H1 (cell line): ENCODE measurements around the gene PDGFB. TPM values are rescaled to one million over a fixed set of nuclear protein-coding genes. Genes with fewer than 3 reads are reported as not detected.
A peak's percentile ranks its signal among the peaks of the same experiment; 100 is the strongest.

Experiments used
- CTCF ChIA-PET: fragments of 300-600 bp; sonication (Branson Sonifier 250); formaldehyde crosslinking; loops from one replicate; lab custom pipeline; 2021; ENCODE audit not compliant: partially characterized antibody; lab: Charles Lee
- POLR2A ChIA-PET: fragments of 300-600 bp; sonication (Branson Sonifier 250); formaldehyde crosslinking; loops from one replicate; lab custom pipeline; 2021; ENCODE audit warnings: inconsistent platforms; ENCODE audit not compliant: partially characterized antibody; lab: Charles Lee
- DNase-seq, 2 experiments: peaks; one replicate each; pipeline versions ENCODE4 v3.0.0 to v3.0.0-alpha.2; 2010 to 2022; ENCODE audit warnings: low spot score in 2 of 2, low read depth in 1 of 2, mixed read lengths in 1 of 2
- FAIRE-seq: peaks from 2 replicates; lab custom pipeline; 2011; peaks lifted over from hg19 to GRCh38; lab: Jason Lieb, UNC
- H2AFZ ChIP-seq: 2 replicates; pipeline ENCODE4 v1.8.1; 2012; ENCODE audit warnings: low read length, inconsistent platforms
- H2AK5ac ChIP-seq: 2 replicates; pipeline ENCODE4 v1.6.1; 2013; ENCODE audit warnings: low read depth, low read length
- H2BK120ac ChIP-seq: replicated peaks from 2 replicates; pipeline ENCODE3; 2013; ENCODE audit warnings: low read depth, low read length, inconsistent platforms
- H2BK12ac ChIP-seq: 2 replicates; pipeline ENCODE4 v1.6.1; 2013; ENCODE audit warnings: low read depth, low read length
- H2BK15ac ChIP-seq: 2 replicates; pipeline ENCODE4 v1.6.1; 2013; ENCODE audit warnings: low read length
- H2BK20ac ChIP-seq: 2 replicates; pipeline ENCODE4 v1.6.1; 2013; ENCODE audit warnings: low read length
- H2BK5ac ChIP-seq: 2 replicates; pipeline ENCODE4 v1.6.1; 2013; ENCODE audit warnings: low read depth, low read length
- H3K14ac ChIP-seq: 2 replicates; pipeline ENCODE4 v1.6.1; 2013; ENCODE audit warnings: inconsistent platforms; ENCODE audit not compliant: insufficient read length
- H3K18ac ChIP-seq: 2 replicates; pipeline ENCODE4 v1.6.1; 2013; ENCODE audit warnings: low read length; ENCODE audit errors: extremely low read depth
- H3K23ac ChIP-seq: 2 replicates; pipeline ENCODE4 v1.6.1; 2013; ENCODE audit warnings: inconsistent platforms; ENCODE audit not compliant: insufficient read length
- H3K23me2 ChIP-seq: 2 replicates; pipeline ENCODE4 v1.6.1; 2013; ENCODE audit warnings: low read depth, low read length
- H3K27ac ChIP-seq: 2 replicates; pipeline ENCODE4 v1.6.1; 2011; ENCODE audit warnings: low read depth, low read length, inconsistent platforms
- H3K27me3 ChIP-seq, 4 experiments: replicated peaks in 1 of 4; 1 replicate in 1 of 4; 2 replicates in 3 of 4; pipeline versions ENCODE4 v1.6.1 to v1.8.1; 2011 to 2013; ENCODE audit warnings: low read length in 3 of 4, mild to moderate bottlenecking in 3 of 4, inconsistent platforms in 2 of 4, mixed read lengths in 2 of 4, moderate library complexity in 1 of 4; ENCODE audit not compliant: control insufficient read depth in 3 of 4, insufficient read depth in 3 of 4; ENCODE audit errors: extremely low read depth in 1 of 4
- H3K36me3 ChIP-seq, 4 experiments: 2 replicates each; pipeline versions ENCODE4 v1.6.1 to v1.8.1; 2011 to 2013; ENCODE audit warnings: mild to moderate bottlenecking in 4 of 4, low read length in 3 of 4, moderate library complexity in 2 of 4, control low read depth in 1 of 4, inconsistent platforms in 1 of 4; ENCODE audit not compliant: insufficient read depth in 4 of 4, control insufficient read depth in 2 of 4
- H3K4ac ChIP-seq: replicated peaks from 2 replicates; pipeline ENCODE3; 2013; ENCODE audit warnings: low read length, low read depth, mixed read lengths, inconsistent platforms; ENCODE audit not compliant: insufficient read length
- H3K4me1 ChIP-seq, 4 experiments: replicated peaks in 1 of 4; 1 replicate in 1 of 4; 2 replicates in 3 of 4; pipeline versions ENCODE4 v1.6.1 to v1.8.1; 2011 to 2013; ENCODE audit warnings: low read length in 3 of 4, inconsistent platforms in 2 of 4, mixed read lengths in 1 of 4; ENCODE audit not compliant: insufficient read depth in 4 of 4, control insufficient read depth in 3 of 4
- H3K4me2 ChIP-seq, 2 experiments: 2 replicates each; pipeline versions ENCODE4 v1.6.1 to v1.8.1; 2011 to 2013; ENCODE audit warnings: low read depth in 2 of 2, low read length in 2 of 2, control low read depth in 1 of 2, inconsistent platforms in 1 of 2, mild to moderate bottlenecking in 1 of 2; ENCODE audit not compliant: insufficient read depth in 1 of 2
- H3K4me3 ChIP-seq, 4 experiments: fragments of 200-600, 300-600 bp in 1 of 4; sonication (generic), shearing (Covaris generic), sonication (Bioruptor Twin) in 1 of 4; 2 replicates each; pipeline versions ENCODE4 v1.5.1 to v1.8.1; 2011 to 2016; ENCODE audit warnings: low read length in 4 of 4, low read depth in 3 of 4, control low read depth in 2 of 4, inconsistent platforms in 2 of 4, mild to moderate bottlenecking in 2 of 4, mixed read lengths in 1 of 4, moderate library complexity in 1 of 4; ENCODE audit not compliant: insufficient read depth in 2 of 4; ENCODE audit errors: extremely low read depth in 1 of 4
- H3K56ac ChIP-seq: replicated peaks from 2 replicates; pipeline ENCODE3; 2013; ENCODE audit warnings: low read depth, mild to moderate bottlenecking, mixed read lengths, low read length, inconsistent platforms; ENCODE audit not compliant: insufficient read length
- H3K79me1 ChIP-seq: 2 replicates; pipeline ENCODE4 v1.6.1; 2013; ENCODE audit warnings: low read depth, low read length, control low read depth
- H3K79me2 ChIP-seq, 2 experiments: 2 replicates each; pipeline versions ENCODE4 v1.6.1 to v1.8.1; 2012 to 2013; ENCODE audit warnings: low read length in 2 of 2, mild to moderate bottlenecking in 2 of 2, inconsistent platforms in 1 of 2; ENCODE audit not compliant: insufficient read depth in 2 of 2, control insufficient read depth in 1 of 2
- H3K9ac ChIP-seq, 4 experiments: replicated peaks in 1 of 4; 1 replicate in 1 of 4; 2 replicates in 3 of 4; pipeline versions ENCODE4 v1.6.1 to v1.8.1; 2011 to 2013; ENCODE audit warnings: low read depth in 3 of 4, low read length in 3 of 4, control low read depth in 2 of 4, mild to moderate bottlenecking in 2 of 4, moderate library complexity in 2 of 4, inconsistent platforms in 1 of 4; ENCODE audit errors: extremely low read depth in 1 of 4
- H3K9me3 ChIP-seq, 2 experiments: 2 replicates each; pipeline versions ENCODE4 v1.6.1 to v1.8.1; 2012 to 2013; ENCODE audit warnings: mild to moderate bottlenecking in 2 of 2, moderate library complexity in 2 of 2, control low read depth in 1 of 2, inconsistent platforms in 1 of 2, low read depth in 1 of 2, low read length in 1 of 2, mixed read lengths in 1 of 2; ENCODE audit not compliant: insufficient read depth in 2 of 2
- H4K20me1 ChIP-seq, 2 experiments: replicated peaks in 1 of 2; 2 replicates each; pipeline versions ENCODE3 to v1.8.1; 2011 to 2013; ENCODE audit warnings: inconsistent platforms in 2 of 2, low read length in 2 of 2, mild to moderate bottlenecking in 1 of 2; ENCODE audit not compliant: insufficient read depth in 2 of 2, control insufficient read depth in 1 of 2
- H4K5ac ChIP-seq: 2 replicates; pipeline ENCODE4 v1.6.1; 2013; ENCODE audit warnings: low read length, low read depth, mixed read lengths, inconsistent platforms; ENCODE audit not compliant: insufficient read length
- H4K8ac ChIP-seq: 2 replicates; pipeline ENCODE4 v1.8.0; 2013; ENCODE audit warnings: mild to moderate bottlenecking, moderate library complexity, low read length, inconsistent platforms; ENCODE audit not compliant: insufficient read depth; ENCODE audit errors: extremely low read depth
- H4K91ac ChIP-seq: replicated peaks from 2 replicates; pipeline ENCODE3; 2013; ENCODE audit warnings: low read length, mixed read lengths, inconsistent platforms; ENCODE audit not compliant: insufficient read length
- HDAC6 ChIP-seq: IDR thresholded peaks from one replicate; pipeline ENCODE4 v1.7.1; 2012; ENCODE audit warnings: low read depth, mild to moderate bottlenecking, inconsistent platforms, low read length, moderate library complexity
- KDM5A ChIP-seq: fragments of 200-600 bp; IDR thresholded peaks from 2 replicates; pipeline ENCODE4 v1.7.1; 2012; ENCODE audit warnings: mild to moderate bottlenecking, low read length, inconsistent platforms, mixed read lengths
- SIX5 ChIP-seq: IDR thresholded peaks from 2 replicates; pipeline ENCODE4 v1.6.1; 2011; ENCODE audit warnings: mild to moderate bottlenecking, low read depth, low read length
- SRF ChIP-seq: IDR thresholded peaks from 2 replicates; pipeline ENCODE4 v1.6.1; 2011; ENCODE audit warnings: mild to moderate bottlenecking, low read depth, low read length, moderate library complexity
- whole genome bisulfite sequencing, 2 experiments: shearing (Covaris generic) in 1 of 2; methylation state at CpG; one replicate each; pipeline versions ENCODE4 v1.1.6 to v1.1.7; 2013 to 2015; ENCODE audit warnings: low lambda C conversion rate in 2 of 2, mixed read lengths in 2 of 2, inconsistent platforms in 1 of 2, low coverage in 1 of 2, missing lambda C conversion rate in 1 of 2; ENCODE audit not compliant: insufficient replicate concordance in 2 of 2, insufficient coverage in 1 of 2, insufficient read length in 1 of 2; ENCODE audit errors: extremely low coverage in 1 of 2, missing lambda C conversion rate in 1 of 2; 5-methylcytosine and 5-hydroxymethylcytosine counted together
- polyA plus RNA-seq, 7 experiments: library from polyadenylated mRNA; depleted of rRNA in 3 of 7; stranded (reverse) in 5 of 7; unstranded in 2 of 7; fragments of >200 nt in 5 of 7; fragments of 200-250 nt in 2 of 7; gene quantifications; 1 replicate in 5 of 7; 2 replicates in 1 of 7; 4 replicates in 1 of 7; pipeline versions ENCODE4 v1.2.1 to v1.2.3, GENCODE V29; 2011 to 2013; ENCODE audit warnings: missing spikeins in 2 of 7, mixed read lengths in 2 of 7
- total RNA-seq: library from RNA; stranded (reverse); fragmentation: NEBNext Ultra II Directional; extraction: Animal tissue kit (Norgen Biotek cat#: 25700); gene quantifications from 2 replicates; pipeline ENCODE4 v1.2.1, GENCODE V29; 2021

The PDGFB gene
- total and polyA plus RNA-seq, 2 of the 8 experiments (the other 6 are each of a cell fraction or from before 2014, with no cell fraction given): 3.9 to 8.5 TPM

DNA sequence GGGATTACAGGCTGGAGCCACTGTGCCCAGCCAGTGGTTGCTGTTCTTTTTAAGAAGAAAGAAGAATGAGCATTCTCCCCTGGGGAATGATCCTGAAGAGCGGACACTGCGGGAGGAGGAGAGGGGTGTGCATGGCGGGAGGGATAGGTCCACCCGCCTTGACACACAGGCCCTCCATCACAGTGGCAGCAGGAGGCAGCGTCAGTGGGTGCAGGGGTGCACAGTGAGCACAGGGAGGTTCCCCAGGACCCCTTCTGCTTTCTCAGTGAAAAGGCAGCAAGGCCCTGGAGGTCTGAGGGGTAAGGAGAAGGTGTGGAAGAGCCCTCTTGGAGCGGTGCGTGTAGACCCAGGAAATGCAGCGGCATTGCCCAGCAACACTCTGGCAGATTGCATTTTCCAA lies 63.4 kb downstream of the PDGFB start:
- Histone ChIP-seq H3K4ac (no peak overlapping the region), H3K18ac (peak overlapping the region; percentile 38; the same call in 1 of the 2 replicates), H3K23me2 (no peaks in the 10 kb centered on the region), H3K9ac (no peak overlapping the region), H3K4me3 (no peak overlapping the region), H3K4me2 (no peak overlapping the region), H3K27me3 (no peaks in the 10 kb centered on the region), H4K5ac (no peak overlapping the region), H3K9me3 (peaks cover 0 to under 1% of the 10 kb centered on the region in 2 experiments; a peak in 1 of 4 replicates), H3K4me1 (peaks cover 4 to 31% (median 21%) of the 10 kb centered on the region in 4 experiments), H4K8ac (no peak overlapping the region), H3K79me1 (no peaks in the 10 kb centered on the region), H3K56ac (no peak overlapping the region), H2AK5ac (no peak overlapping the region), H2AFZ (no peak overlapping the region), H4K20me1 (no peaks in the 10 kb centered on the region), H2BK20ac (0 out of 2 replicates have a peak overlapping the region, but pooled peaks have one; percentile 53), H3K27ac (no peak overlapping the region), H3K36me3 (no peaks in the 10 kb centered on the region), H2BK15ac (peak overlapping the region; percentile 63; the same call in 1 of the 2 replicates), H2BK12ac (peak overlapping the region; percentile 70), H3K23ac (no peak overlapping the region), H3K14ac (no peak overlapping the region), H2BK120ac (no peak overlapping the region), H3K79me2 (no peaks in the 10 kb centered on the region), H4K91ac (no peak overlapping the region), H2BK5ac (no peak overlapping the region)
- ChIA-PET POLR2A (interaction anchor here (2.2 to 4.4 kb wide), 3 partner anchors 10 to 137 kb away, joined by 8 to 31 read pairs (median 19); partner anchors contain the start of gene RPL3), CTCF (interaction anchor here (1.0 to 2.7 kb wide), 3 partner anchors 8 to 128 kb away, joined by 3 to 9 read pairs (median 3); no protein-coding TSS in a partner anchor)
- WGBS, 2 experiments: 94% methylated on average over 5 of the region's 8 CpGs; no CpG with 5 or more reads in 1 of the 2 experiments
- no peak for FAIRE-seq
- no peak for DNase-seq
- TF ChIP-seq HDAC6: no peak
- no peak for TF ChIP-seq SRF
- TF ChIP-seq KDM5A: no peak
- TF ChIP-seq SIX5: no peak
